Endodermal cell (in vitro differentiated cells): Measurements from ENCODE around the gene NT5DC1. TPM values are rescaled to one million over a fixed set of nuclear protein-coding genes. Genes with fewer than 3 reads are reported as not detected.

Experiments
- DNase-seq: peaks from one replicate; pipeline ENCODE4 v3.0.0-alpha.2; 2017
- H3K27ac ChIP-seq: 2 replicates; pipeline ENCODE4 v1.5.1; 2013; ENCODE audit warnings: mild to moderate bottlenecking, low read depth, low read length, moderate library complexity
- H3K27me3 ChIP-seq: 2 replicates; pipeline ENCODE4 v1.6.1; 2013; ENCODE audit warnings: mild to moderate bottlenecking, low read length, moderate library complexity; ENCODE audit not compliant: insufficient read depth, control insufficient read depth, poor library complexity, severe bottlenecking
- H3K36me3 ChIP-seq: 2 replicates; pipeline ENCODE4 v1.7.0; 2013; ENCODE audit warnings: mild to moderate bottlenecking, low read length, moderate library complexity; ENCODE audit not compliant: control insufficient read depth, insufficient read depth
- H3K4me1 ChIP-seq: one replicate; pipeline ENCODE4 v1.7.0; 2013; ENCODE audit warnings: low read length; ENCODE audit not compliant: control insufficient read depth, insufficient read depth
- H3K4me3 ChIP-seq: 2 replicates; pipeline ENCODE4 v1.5.1; 2013; ENCODE audit warnings: mild to moderate bottlenecking, low read length, moderate library complexity
- H3K9ac ChIP-seq: 2 replicates; pipeline ENCODE4 v1.6.1; 2013; ENCODE audit warnings: mild to moderate bottlenecking, low read length, moderate library complexity; ENCODE audit not compliant: poor library complexity, severe bottlenecking; ENCODE audit errors: extremely low read depth
- H3K9me3 ChIP-seq: 2 replicates; pipeline ENCODE4 v1.6.1; 2013; ENCODE audit warnings: mild to moderate bottlenecking, low read length, moderate library complexity; ENCODE audit not compliant: control insufficient read depth
- H3K27ac Mint-ChIP-seq: 2 replicates; pipeline ENCODE4 v1.8.0; 2020; ENCODE audit warnings: mixed read lengths
- H3K27me3 Mint-ChIP-seq: 2 replicates; pipeline ENCODE4 v1.8.0; 2021; ENCODE audit warnings: mild to moderate bottlenecking, mixed read lengths; ENCODE audit not compliant: insufficient read depth
- H3K36me3 Mint-ChIP-seq: 2 replicates; pipeline ENCODE4 v1.8.0; 2020; ENCODE audit warnings: low read depth, mixed read lengths
- H3K4me1 Mint-ChIP-seq: 2 replicates; pipeline ENCODE4 v1.8.0; 2020; ENCODE audit warnings: mixed read lengths
- H3K4me3 Mint-ChIP-seq: 2 replicates; pipeline ENCODE4 v1.8.0; 2020; ENCODE audit warnings: mild to moderate bottlenecking, moderate library complexity, mixed read lengths
- H3K9me3 Mint-ChIP-seq: 2 replicates; pipeline ENCODE4 v1.8.0; 2020; ENCODE audit warnings: mild to moderate bottlenecking, mixed read lengths
- CTCF ChIP-seq: fragments of 200-600 bp; sonication (generic); conservative IDR thresholded peaks from 2 replicates; pipeline ENCODE4 v1.5.0; 2021; ENCODE audit warnings: antibody characterized with exemption, mild to moderate bottlenecking
- WGBS, 2 experiments: methylation state at CpG; one replicate each; pipeline versions ENCODE4 v1.1.5 to v1.1.7; 2013; ENCODE audit warnings: missing lambda C conversion rate in 2 of 2, mixed read lengths in 1 of 2; ENCODE audit not compliant: insufficient coverage in 1 of 2, insufficient read length in 1 of 2; 5-methylcytosine and 5-hydroxymethylcytosine counted together
- total RNA-seq, 2 donors: library from RNA; stranded (reverse); fragmentation: NEBNext Ultra II Directional in 1 of 2; extraction: Animal tissue kit (Norgen Biotek cat#: 25700) in 1 of 2; gene quantifications; 2 replicates in 1 of 2; 3 replicates in 1 of 2; pipeline ENCODE4 v1.2.1, GENCODE V29; 2021

NT5DC1 gene
- total RNA-seq, 2 donors from 2014 or later: 83.0 to 136 TPM

GRCh38 chr6:116106146-116106545 lies 5.5 kb downstream of the NT5DC1 start:
- Mint-ChIP-seq H3K4me1 (peaks cover 77% of the 10 kb centered on the region), H3K4me3 (peak overlapping the region; percentile 41)
- H3K4me3 ChIP-seq: peak overlapping the region; percentile 57

GRCh38 chr6:116108836-116109235 lies 8.2 kb downstream of the NT5DC1 start:
- H3K4me3 ChIP-seq: no peak overlapping the region
- no peaks in the 10 kb centered on the region for H3K27me3 ChIP-seq
- H3K9me3 ChIP-seq: no peaks in the 10 kb centered on the region
- no peak for DNase-seq
- Mint-ChIP-seq H3K9me3 (no peaks in the 10 kb centered on the region), H3K36me3 (peaks cover 50% of the 10 kb centered on the region), H3K4me3 (no peak overlapping the region), H3K27me3 (no peaks in the 10 kb centered on the region), H3K4me1 (peaks cover 73% of the 10 kb centered on the region), H3K27ac (no peak overlapping the region)
- WGBS, 2 experiments: 57 to 77% methylated on average over 1 of the region's 1 CpG
- H3K4me1 ChIP-seq: peaks cover 38% of the 10 kb centered on the region
- H3K9ac ChIP-seq: no peak overlapping the region
- H3K27ac ChIP-seq: no peak overlapping the region
- no peak for TF ChIP-seq CTCF
- H3K36me3 ChIP-seq: peaks cover 48% of the 10 kb centered on the region

More at GRCh38 chr6:116106146-116106545, 5.5 kb downstream of the NT5DC1 start:
- peaks cover 37% of the 10 kb centered on the region for H3K4me1 ChIP-seq
- peak overlapping the region; percentile 35 for H3K9ac ChIP-seq
- Mint-ChIP-seq H3K27me3 (no peaks in the 10 kb centered on the region), H3K27ac (peak overlapping the region; percentile 98), H3K36me3 (peaks cover 36% of the 10 kb centered on the region), H3K9me3 (no peaks in the 10 kb centered on the region)
- no peak for DNase-seq
- WGBS, 2 experiments: 59 to 60% methylated on average over 1 of the region's 1 CpG
- H3K27me3 ChIP-seq: no peaks in the 10 kb centered on the region
- peaks cover 37% of the 10 kb centered on the region for H3K36me3 ChIP-seq
- no peaks in the 10 kb centered on the region for H3K9me3 ChIP-seq
- no peak for TF ChIP-seq CTCF
- H3K27ac ChIP-seq: no peak overlapping the region

DNA sequence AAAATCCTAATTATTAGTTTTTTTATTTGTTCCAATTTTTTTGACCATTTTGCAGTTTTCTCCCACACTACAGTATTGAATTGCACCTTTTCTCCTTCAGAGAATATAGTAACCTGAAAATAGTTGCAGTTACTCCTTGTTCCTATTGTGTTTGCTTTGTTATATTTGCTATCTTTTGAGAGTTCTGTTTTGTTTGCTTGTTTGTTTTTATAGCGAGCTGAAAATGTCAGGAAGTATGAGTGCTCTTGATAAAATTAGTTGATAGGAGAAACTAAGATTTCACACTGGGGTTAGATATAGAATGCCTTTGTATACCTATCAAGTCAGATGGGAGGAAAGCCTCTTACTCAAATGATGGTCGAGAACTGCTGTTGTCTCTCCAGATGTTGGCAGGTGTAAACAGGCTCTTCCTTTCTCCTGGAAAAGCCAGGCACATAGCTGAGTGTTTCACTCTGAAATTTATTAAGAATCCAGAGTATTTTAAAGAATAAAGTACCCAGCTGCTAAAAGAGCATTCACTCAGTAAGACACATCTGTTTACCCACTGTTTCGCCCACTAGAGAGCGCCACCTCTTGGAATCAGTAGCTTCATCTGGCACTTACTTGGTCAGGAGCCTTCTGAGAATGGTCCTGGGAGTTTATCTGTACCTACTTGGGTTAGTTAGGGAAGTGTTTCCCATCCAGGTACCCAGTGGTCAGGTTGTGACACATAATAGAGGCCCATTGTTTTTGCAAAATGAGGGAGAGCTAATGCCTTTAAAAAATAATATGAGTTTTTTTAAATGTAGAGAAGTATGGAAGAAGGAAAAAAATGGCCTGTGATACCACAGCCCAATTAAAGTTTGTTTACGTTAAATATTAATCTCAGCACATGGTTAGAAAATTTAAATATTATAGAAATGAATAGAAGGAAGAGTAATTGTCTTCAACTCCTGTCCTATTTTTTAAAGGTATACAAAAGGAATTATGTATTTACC lies 11.2 kb downstream of the NT5DC1 start:
- Mint-ChIP-seq H3K36me3 (peaks cover 66% of the 10 kb centered on the region), H3K4me1 (peaks cover 47% of the 10 kb centered on the region), H3K27ac (no peak overlapping the region), H3K4me3 (no peak overlapping the region), H3K27me3 (no peaks in the 10 kb centered on the region), H3K9me3 (no peaks in the 10 kb centered on the region)
- H3K27ac ChIP-seq: no peak overlapping the region
- peak; percentile 89 for DNase-seq
- peak; percentile 86 for TF ChIP-seq CTCF
- WGBS, 2 experiments: 41 to 74% methylated on average over 3 to 5 of the region's 5 CpGs
- H3K27me3 ChIP-seq: no peaks in the 10 kb centered on the region
- H3K4me1 ChIP-seq: peaks cover 20% of the 10 kb centered on the region
- H3K9me3 ChIP-seq: no peaks in the 10 kb centered on the region
- no peak overlapping the region for H3K4me3 ChIP-seq
- H3K9ac ChIP-seq: no peak overlapping the region
- peaks cover 72% of the 10 kb centered on the region for H3K36me3 ChIP-seq
